Pulmonary artery endothelial cell (primary cell): ENCODE results near the gene TMBIM6. TPM values are rescaled to one million over a fixed set of nuclear protein-coding genes. Genes with fewer than 3 reads are reported as not detected.
"Not testable (repeated sequence)": the region's sequence is repeated elsewhere in the genome, so short reads cannot be mapped to it uniquely, and the experiment has no call there.

Source experiments
- DNase-seq: peaks from one replicate; pipeline ENCODE4 v3.0.0-alpha.2; 2011; ENCODE audit warnings: low read depth, low spot score
- total RNA-seq: library from RNA; depleted of rRNA; stranded (reverse); fragments of >200 nt; gene quantifications from 2 replicates; pipeline ENCODE4 v1.2.3, GENCODE V29; 2014

TMBIM6 gene
- total RNA-seq, 1 donor from 2014 or later = 333 TPM

- peak; percentile 33 for DNase-seq
Measured at GRCh38 chr12:49776413-49776812, 35.1 kb downstream of the TMBIM6 start.

GRCh38 chr12:49776858-49777257 lies 35.5 kb downstream of the TMBIM6 start:
- no peak for DNase-seq

- DNase-seq = no peak
Measured at GRCh38 chr12:49777341-49777740, 36.0 kb downstream of the TMBIM6 start.

GRCh38 chr12:49777800-49778748 lies 36.7 kb downstream of the TMBIM6 start:
- DNase-seq = no peak

- no peak for DNase-seq
Measured at GRCh38 chr12:49779581-49779980, 38.2 kb downstream of the TMBIM6 start.

GRCh38 chr12:49780914-49781313 lies 39.6 kb downstream of the TMBIM6 start:
- DNase-seq = not testable (repeated sequence)

- peak; percentile 92 for DNase-seq
Measured at GRCh38 chr12:49783917-49784676, 42.7 kb downstream of the TMBIM6 start.

- DNase-seq = no peak
Measured at GRCh38 chr12:49784756-49785409, 43.5 kb downstream of the TMBIM6 start.

- DNase-seq = no peak
Measured at GRCh38 chr12:49787672-49788071, 46.3 kb downstream of the TMBIM6 start.

- DNase-seq = no peak
Measured at GRCh38 chr12:49789992-49790391, 48.6 kb downstream of the TMBIM6 start.

GRCh38 chr12:49790741-49791555 lies 49.6 kb downstream of the TMBIM6 start:
- DNase-seq = no peak

GRCh38 chr12:49791700-49792099 lies 50.3 kb downstream of the TMBIM6 start:
- DNase-seq = no peak

GRCh38 chr12:49792181-49792970 lies 51.0 kb downstream of the TMBIM6 start:
- DNase-seq = no peak

GRCh38 chr12:49792976-49793580 lies 51.7 kb downstream of the TMBIM6 start:
- DNase-seq = no peak

- no peak for DNase-seq
Measured at GRCh38 chr12:49793620-49794019, 52.3 kb downstream of the TMBIM6 start.

GRCh38 chr12:49794021-49794420 lies 52.7 kb downstream of the TMBIM6 start:
- no peak for DNase-seq

GRCh38 chr12:49794811-49795653 lies 53.7 kb downstream of the TMBIM6 start:
- no peak for DNase-seq

- no peak for DNase-seq
Measured at GRCh38 chr12:49795654-49796105, 54.3 kb downstream of the TMBIM6 start.

GRCh38 chr12:49796155-49796554 lies 54.8 kb downstream of the TMBIM6 start:
- no peak for DNase-seq
